Activated CD4-positive, alpha-beta T cell treated with anti-CD3 and anti-CD28 coated beads for 1 hour (primary cell): Measurements from ENCODE around the gene DLG4.

Source experiments
- DNase-seq: peaks from one replicate; pipeline ENCODE4 v3.0.0-alpha.2; 2020

DLG4 gene

GRCh38 chr17:7141824-7142223, 77.8 kb downstream of the DLG4 start:
- no peak for DNase-seq

- DNase-seq: no peak
Observed at GRCh38 chr17:7139400-7139799, 80.2 kb downstream of the DLG4 start.

- no peak for DNase-seq
Observed at GRCh38 chr17:7138800-7139381, 80.7 kb downstream of the DLG4 start.

GRCh38 chr17:7137171-7137943, 82.3 kb downstream of the DLG4 start:
- DNase-seq: no peak
